GM18873 (cell line): ENCODE results near the gene C4A.
"Not testable (repeated sequence)": the region's sequence is repeated elsewhere in the genome, so short reads cannot be mapped to it uniquely, and the experiment has no call there.

Source experiments
- ATAC-seq: cut with Tn5 transposase; IDR thresholded peaks from one replicate; pipeline ENCODE4 v1.9.1; 2021; ENCODE audit warnings: mild to moderate bottlenecking, moderate library complexity, moderate number of reproducible peaks; ENCODE audit not compliant: unreplicated experiment, low FRiP score

Gene C4A

DNA sequence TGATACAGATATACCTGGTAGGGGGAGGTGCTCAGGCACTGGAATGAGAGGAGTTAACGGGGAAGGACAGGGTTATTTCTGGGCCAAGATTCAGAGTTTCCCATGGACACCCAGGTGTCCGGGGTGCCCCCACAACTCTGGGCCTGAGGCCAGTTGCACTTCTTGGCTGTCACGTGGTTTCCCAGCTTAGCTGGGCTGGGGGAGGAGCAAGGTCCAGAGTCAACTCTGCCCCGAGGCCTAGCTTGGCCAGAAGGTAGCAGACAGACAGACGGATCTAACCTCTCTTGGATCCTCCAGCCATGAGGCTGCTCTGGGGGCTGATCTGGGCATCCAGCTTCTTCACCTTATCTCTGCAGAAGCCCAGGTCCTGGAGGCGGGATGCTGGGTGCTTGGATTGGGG lies 32.7 kb downstream of the C4A start, which contains the start of gene C4B:
Gene C4B, plus strand, starts transcription at position 249 of the 400 bp plus-strand sequence. Its CDS starts 51 bp downstream, at position 300.
- ATAC-seq: not testable (repeated sequence)

DNA sequence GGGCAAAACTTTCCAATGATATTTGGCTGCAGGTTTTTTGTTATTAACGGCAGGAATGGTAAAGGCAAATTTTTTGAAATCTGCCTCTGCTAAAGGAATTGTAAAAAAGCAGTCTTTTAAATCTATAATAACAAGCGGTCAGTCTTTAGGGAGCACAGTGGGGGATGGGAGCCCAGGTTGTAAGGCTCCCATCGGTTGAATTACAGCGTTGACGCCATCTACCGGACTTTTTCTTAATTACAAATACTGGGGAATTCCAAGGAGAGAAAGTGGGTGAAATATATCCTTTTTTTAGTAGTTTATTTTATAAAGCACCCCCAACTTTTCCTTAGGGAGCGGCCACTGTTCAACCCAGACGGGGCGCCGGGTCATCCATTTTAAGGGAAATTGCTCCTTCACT lies 40.2 kb downstream of the C4A start:
- not testable (repeated sequence) for ATAC-seq

DNA sequence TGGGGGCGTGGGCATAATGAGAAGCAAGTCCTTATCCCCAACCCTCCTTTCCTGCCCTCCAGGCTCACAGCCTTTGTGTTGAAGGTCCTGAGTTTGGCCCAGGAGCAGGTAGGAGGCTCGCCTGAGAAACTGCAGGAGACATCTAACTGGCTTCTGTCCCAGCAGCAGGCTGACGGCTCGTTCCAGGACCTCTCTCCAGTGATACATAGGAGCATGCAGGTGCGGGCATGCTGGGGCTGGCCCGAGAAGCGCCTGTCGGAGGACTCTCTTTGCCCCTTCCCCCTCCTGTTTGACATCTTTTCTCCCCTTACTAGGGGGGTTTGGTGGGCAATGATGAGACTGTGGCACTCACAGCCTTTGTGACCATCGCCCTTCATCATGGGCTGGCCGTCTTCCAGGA lies 46.8 kb downstream of the C4A start:
- ATAC-seq: not testable (repeated sequence)

DNA sequence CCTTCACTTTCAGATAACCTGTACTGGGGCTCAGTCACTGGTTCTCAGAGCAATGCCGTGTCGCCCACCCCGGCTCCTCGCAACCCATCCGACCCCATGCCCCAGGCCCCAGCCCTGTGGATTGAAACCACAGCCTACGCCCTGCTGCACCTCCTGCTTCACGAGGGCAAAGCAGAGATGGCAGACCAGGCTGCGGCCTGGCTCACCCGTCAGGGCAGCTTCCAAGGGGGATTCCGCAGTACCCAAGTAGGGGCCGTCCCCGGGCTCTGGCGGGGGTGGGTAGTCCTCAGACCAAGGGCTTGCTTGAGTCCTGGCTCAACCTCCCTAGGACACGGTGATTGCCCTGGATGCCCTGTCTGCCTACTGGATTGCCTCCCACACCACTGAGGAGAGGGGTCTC lies 47.7 kb downstream of the C4A start:
- ATAC-seq: not testable (repeated sequence)

DNA sequence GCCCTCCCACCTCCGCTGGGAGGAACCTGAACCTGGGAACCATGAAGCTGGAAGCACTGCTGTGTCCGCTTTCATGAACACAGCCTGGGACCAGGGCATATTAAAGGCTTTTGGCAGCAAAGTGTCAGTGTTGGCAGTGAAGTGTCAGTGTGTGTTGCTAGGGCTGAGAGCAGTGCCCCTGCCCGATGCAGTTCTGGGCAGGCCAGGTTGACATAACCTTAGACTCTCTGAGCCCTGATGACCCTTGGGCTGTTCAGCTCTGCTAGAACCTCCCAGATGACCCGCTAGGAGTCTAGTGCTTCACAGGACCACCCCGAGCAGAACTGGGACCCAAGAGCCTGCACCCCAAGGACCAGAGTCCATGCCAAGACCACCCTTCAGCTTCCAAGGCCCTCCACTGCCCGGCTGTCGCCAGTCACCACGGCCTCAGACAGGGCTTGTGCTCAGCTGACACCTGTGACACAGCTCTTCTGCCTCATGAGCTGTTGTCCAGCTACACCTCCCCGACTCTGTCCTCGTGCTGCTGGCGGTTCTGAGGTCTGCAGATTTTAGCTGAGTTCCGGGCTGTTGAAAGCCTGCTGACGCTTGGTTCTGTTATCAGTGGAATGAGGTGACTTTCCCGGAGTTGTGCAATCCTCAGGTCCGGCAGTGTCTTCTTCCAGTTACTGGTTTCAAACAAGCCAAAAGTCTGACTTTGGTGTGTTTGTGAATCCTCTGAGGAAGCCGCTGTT lies 53.6 kb downstream of the C4A start:
- ATAC-seq: not testable (repeated sequence)

DNA sequence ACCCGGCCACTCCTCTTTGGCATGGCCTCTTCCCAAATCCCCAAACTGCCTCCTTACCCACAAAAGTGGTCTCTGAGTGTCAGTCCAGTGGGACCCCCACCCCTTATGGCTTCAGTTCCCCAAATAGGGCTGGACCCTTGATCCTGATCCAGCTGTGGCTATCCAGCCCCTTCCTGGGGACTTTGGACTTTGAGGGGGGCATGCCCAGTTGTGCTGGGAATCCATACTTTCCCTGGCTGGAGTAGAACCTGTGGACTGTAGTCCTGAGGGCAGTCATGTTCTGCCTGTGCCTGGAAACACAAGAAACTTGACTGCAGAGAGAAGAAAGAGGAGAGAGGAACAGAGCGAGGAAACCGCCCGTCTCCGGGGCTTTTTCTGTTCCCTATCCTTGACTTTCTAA lies 55.3 kb downstream of the C4A start:
- ATAC-seq: not testable (repeated sequence)

DNA sequence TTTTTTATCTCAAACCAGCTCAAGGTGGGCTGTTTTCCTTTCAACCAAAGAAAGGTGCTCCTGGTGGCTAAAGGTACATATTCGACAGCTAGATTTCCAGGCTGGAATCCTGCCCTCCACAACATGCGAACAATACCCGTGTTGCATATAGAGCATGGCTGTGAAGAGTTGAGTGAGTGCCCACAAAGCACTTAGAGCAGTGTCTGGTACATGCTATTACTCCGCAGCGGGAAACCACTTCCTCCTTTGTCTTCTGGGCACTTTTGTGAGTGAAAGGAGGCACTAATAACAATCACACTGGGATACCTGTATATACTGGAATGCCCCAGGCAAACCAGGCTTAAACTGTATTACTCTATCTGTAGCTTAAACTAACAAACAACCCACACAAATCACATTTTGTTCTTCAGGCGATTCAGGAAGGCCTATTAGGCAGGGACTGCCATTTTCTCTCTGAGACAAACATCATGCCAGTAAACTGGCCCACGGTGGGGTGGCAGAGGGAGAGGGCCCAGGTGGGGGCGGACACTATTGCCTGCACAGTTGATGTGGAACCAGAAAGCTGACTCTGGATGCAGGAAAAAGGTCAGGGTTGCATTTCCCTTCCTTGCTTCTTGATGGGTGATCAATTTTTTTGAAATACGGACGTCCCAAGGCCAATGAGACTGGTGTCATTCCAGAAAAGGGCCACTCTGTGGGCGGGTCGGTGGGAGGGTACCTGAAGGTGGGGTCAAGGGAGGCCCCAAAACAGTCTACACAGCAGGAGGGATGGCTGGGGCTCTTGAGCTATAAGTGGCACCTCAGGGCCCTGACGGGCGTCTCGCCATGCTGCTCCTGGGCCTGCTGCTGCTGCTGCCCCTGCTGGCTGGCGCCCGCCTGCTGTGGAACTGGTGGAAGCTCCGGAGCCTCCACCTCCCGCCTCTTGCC lies 56.0 kb downstream of the C4A start, which contains the start of gene CYP21A2:
Gene CYP21A2, plus strand, starts transcription at position 818 of the 927 bp plus-strand sequence. Its CDS starts 8 bp downstream, at position 826.
- ATAC-seq: not testable (repeated sequence)

DNA sequence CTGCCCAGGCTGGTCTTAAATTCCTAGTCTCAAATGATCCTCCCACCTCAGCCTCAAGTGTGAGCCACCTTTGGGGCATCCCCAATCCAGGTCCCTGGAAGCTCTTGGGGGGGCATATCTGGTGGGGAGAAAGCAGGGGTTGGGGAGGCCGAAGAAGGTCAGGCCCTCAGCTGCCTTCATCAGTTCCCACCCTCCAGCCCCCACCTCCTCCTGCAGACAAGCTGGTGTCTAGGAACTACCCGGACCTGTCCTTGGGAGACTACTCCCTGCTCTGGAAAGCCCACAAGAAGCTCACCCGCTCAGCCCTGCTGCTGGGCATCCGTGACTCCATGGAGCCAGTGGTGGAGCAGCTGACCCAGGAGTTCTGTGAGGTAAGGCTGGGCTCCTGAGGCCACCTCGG lies 57.0 kb downstream of the C4A start:
- ATAC-seq: not testable (repeated sequence)

DNA sequence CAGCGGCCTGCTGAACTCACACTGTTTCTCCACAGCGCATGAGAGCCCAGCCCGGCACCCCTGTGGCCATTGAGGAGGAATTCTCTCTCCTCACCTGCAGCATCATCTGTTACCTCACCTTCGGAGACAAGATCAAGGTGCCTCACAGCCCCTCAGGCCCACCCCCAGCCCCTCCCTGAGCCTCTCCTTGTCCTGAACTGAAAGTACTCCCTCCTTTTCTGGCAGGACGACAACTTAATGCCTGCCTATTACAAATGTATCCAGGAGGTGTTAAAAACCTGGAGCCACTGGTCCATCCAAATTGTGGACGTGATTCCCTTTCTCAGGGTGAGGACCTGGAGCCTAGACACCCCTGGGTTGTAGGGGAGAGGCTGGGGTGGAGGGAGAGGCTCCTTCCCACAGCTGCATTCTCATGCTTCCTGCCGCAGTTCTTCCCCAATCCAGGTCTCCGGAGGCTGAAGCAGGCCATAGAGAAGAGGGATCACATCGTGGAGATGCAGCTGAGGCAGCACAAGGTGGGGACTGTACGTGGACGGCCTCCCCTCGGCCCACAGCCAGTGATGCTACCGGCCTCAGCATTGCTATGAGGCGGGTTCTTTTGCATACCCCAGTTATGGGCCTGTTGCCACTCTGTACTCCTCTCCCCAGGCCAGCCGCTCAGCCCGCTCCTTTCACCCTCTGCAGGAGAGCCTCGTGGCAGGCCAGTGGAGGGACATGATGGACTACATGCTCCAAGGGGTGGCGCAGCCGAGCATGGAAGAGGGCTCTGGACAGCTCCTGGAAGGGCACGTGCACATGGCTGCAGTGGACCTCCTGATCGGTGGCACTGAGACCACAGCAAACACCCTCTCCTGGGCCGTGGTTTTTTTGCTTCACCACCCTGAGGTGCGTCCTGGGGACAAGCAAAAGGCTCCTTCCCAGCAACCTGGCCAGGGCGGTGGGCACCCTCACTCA lies 57.7 kb downstream of the C4A start:
- not testable (repeated sequence) for ATAC-seq

DNA sequence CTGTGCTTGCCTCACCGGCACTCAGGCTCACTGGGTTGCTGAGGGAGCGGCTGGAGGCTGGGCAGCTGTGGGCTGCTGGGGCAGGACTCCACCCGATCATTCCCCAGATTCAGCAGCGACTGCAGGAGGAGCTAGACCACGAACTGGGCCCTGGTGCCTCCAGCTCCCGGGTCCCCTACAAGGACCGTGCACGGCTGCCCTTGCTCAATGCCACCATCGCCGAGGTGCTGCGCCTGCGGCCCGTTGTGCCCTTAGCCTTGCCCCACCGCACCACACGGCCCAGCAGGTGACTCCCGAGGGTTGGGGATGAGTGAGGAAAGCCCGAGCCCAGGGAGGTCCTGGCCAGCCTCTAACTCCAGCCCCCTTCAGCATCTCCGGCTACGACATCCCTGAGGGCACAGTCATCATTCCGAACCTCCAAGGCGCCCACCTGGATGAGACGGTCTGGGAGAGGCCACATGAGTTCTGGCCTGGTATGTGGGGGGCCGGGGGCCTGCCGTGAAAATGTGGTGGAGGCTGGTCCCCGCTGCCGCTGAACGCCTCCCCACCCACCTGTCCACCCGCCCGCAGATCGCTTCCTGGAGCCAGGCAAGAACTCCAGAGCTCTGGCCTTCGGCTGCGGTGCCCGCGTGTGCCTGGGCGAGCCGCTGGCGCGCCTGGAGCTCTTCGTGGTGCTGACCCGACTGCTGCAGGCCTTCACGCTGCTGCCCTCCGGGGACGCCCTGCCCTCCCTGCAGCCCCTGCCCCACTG lies 58.6 kb downstream of the C4A start:
- ATAC-seq: not testable (repeated sequence)

DNA sequence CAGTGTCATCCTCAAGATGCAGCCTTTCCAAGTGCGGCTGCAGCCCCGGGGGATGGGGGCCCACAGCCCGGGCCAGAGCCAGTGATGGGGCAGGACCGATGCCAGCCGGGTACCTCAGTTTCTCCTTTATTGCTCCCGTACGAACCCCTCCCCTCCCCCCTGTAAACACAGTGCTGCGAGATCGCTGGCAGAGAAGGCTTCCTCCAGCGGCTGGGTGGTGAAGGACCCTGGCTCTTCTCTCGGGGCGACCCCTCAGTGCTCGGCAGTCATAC lies 59.1 kb downstream of the C4A start:
- not testable (repeated sequence) for ATAC-seq

DNA sequence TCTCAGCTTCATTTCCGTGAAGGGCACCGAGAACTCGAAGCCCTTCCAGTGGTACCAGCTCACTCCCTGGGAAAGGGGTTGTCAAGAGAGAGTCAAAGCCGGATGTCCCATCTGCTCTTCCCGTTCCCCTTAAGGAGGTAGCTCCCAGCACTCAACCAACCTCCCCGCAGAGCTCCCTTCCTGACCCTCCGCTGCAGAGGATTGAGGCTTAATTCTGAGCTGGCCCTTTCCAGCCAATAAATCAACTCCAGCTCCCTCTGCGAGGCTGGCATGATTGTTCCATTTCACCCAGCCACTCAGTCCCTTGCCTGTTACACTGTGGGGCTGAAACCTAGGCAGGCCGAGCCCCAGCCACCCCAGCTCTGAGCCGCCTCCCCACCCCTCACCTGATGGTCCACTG lies 59.5 kb downstream of the C4A start:
- not testable (repeated sequence) for ATAC-seq

DNA sequence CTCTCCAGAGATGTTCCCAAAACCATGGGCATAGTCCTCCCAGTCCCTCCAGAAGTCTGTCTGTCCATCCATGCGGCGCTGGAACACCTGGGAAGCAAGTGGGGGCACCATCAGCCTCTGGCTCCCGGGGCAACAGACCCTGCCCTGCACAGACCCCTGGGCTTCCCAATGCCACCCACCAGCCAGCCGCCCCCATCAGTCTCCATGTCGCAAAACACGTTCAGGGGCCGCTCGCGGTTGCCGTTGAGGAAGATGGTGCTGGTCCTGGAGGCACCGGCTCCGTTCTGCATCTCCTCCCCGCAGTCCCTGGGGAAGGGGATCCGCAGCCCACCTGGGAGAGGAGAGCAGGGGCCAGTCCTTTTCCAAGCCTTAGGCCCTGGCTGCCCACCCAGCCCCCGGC lies 60.4 kb downstream of the C4A start:
- ATAC-seq: not testable (repeated sequence)

DNA sequence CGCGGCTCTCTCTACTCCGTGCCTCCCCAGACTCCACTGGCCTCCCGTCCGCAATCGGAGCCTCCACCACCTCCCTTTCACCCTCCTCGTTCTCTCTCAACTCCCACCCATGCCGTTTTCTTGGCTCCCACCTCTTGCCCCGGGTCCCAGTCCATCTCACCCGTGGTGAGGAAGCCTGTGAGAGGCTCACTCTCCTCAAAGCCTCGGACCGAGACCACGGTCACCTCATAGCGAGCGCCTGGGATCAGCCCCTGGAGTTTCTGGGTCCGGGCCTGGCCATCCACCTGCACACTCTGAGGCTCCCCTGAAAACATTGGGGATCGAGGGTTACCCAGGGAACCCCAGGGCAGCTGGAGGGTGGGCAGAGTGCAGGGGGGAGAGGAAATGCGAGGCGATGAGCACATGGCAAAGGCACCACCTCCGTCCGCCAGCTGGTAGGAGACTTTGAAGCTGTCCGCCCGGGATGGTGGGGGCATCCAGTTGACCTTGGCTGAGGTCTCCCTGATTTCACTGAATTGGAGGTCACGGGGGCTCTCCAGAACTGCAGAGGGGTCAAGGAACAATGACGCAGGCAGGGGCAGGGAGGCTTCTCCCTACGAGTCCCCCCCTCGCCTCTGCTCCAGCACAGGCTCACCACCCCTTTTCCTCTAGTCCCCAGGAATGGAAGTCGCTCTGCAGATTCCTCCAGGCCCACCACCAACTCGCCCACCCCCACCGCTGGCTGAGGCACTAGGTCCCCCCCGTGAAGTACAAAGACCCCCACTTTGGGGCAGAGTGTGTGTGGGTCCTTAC lies 61.9 kb downstream of the C4A start:
- not testable (repeated sequence) for ATAC-seq

DNA sequence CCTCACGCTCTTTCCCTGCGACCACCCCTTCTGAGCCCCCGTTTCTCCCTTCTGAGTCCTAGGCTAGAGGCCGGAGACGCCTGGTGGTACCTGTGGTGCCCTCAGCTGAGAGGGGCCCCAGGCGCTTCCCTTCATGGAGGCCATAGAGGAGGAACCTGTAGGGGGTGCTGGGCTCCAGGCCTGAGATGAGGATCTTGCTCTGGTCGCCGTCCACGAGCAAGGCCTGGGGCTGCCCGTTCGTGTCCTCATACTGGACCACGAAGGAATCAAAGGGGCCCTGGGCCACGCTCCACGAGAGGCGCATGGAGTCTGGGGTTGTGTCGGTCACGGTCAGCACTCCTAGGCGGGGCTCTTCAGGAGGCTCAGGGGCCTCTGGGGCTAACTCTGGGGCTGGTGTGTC lies 63.1 kb downstream of the C4A start:
- not testable (repeated sequence) for ATAC-seq

DNA sequence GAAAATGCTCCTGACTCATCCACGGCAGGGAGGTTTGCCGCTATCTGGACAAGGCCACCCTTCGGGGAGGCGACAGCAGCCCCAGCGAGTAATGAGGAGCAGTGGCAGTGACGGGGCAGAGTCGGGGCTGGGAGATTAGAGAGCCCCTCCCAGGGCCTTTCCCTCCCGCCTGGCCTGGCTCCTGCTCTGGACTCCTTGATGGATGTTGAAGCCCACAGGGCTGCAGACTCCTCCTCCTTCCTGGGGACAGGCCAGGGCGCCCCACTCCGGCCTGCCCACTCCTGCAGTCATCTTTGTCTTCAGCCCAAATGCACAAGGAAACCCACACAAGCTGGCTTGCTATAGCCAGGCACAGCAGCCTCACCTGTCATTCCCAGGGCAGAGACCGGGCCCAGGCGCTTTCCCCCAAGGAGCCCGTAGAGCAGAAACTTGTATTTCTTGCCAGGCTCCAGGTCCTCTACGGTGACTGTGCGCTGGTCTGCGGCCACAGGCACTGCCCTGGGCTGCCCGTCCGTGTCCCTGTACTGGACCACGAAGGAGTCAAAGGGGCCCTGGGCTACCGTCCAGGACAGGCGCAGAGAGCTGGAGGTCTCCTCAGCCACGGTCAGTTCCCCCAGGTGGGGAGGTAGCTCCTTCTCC lies 64.1 kb downstream of the C4A start:
- ATAC-seq: no peak

DNA sequence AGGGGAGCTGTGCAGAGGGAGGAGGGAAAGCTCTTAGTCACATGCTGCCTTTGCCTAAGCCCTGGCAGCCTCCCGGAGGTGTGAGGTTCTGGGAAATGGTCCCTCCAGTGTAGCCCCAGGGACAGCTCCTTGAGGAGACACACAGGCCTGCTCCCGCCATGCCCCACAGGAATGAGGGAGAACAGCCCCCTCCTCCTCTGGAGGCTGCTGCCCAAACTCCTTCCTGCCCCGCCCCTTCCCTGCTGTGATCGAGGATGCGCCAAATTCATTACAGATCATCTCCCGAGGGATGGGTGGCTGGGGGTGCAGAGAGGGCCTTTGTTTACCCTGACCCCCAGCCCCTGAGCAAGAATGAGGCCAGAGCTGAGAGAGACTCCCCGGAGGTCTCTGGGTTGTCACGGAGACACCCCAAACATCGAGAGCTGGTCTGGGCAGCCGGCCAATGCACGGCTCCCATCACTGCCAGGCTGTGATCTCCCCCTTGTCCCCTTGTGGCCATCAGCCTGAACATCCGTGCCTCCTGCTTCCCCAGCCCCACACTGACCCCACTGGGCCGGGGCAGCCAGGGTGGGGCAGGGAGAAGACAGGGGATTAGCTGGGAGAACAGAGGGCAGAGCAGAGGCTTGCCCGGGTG lies 64.7 kb downstream of the C4A start:
- ATAC-seq: no peak

DNA sequence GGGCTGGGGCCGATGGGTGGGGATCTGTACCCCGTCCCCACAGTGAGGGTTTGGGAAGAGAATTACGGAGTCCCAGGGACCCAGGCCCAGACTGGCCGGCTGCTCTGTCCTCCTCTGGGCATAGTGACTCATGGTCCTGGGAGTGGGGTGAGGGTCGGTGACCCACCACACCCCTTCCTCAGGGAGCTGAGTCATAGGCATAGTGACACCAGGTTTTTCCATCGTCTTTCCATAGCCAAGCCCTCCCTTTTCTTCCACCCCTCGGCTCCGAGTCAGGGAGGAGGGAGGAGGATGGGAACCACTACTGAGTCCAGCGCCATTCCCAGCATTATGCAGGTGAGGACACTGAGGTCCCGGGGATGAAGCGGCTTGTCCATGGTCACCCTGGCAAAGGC lies 65.2 kb downstream of the C4A start:
- ATAC-seq: no peak
